Right lobe of liver (tissue), 6 donors: ENCODE measurements around the gene PTPRN2. TPM values are rescaled to one million over a fixed set of nuclear protein-coding genes. Genes with fewer than 3 reads are reported as not detected.

Experiments used
- ATAC-seq, 4 donors: fragments of 200-7000 bp; cut with Tn5 transposase; one replicate each; pipeline ENCODE4 v1.9.1; 2020; ENCODE audit warnings: mild to moderate bottlenecking in 4 of 4, moderate library complexity in 4 of 4
- DNase-seq, 3 donors: peaks; one replicate each; pipeline ENCODE4 v3.0.0-alpha.2; 2020
- H3K27ac ChIP-seq, 3 donors: fragments of 200-600 bp; one replicate each; pipeline ENCODE4 v1.8.0; 2022
- H3K27me3 ChIP-seq, 2 donors: fragments of 200-600 bp; one replicate each; pipeline ENCODE4 v1.8.0; 2022
- H3K36me3 ChIP-seq, 4 donors: fragments of 200-600 bp; sonication (generic) in 1 of 4; one replicate each; pipeline versions ENCODE4 v1.5.1 to v1.8.0; 2017 to 2022; ENCODE audit warnings: control low read depth in 1 of 4
- H3K4me1 ChIP-seq, 4 donors: fragments of 200-600 bp; sonication (generic) in 1 of 4; one replicate each; pipeline versions ENCODE4 v1.5.1 to v1.8.0; 2017 to 2022; ENCODE audit warnings: control low read depth in 1 of 4
- H3K4me3 ChIP-seq, 3 donors: fragments of 200-600 bp; one replicate each; pipeline ENCODE4 v1.8.0; 2022
- H3K9me3 ChIP-seq, 4 donors: fragments of 200-600 bp; sonication (generic) in 1 of 4; one replicate each; pipeline versions ENCODE4 v1.5.1 to v1.8.0; 2017 to 2022; ENCODE audit warnings: control low read depth in 1 of 4
- POLR2A ChIP-seq: fragments of 450-650 bp; IDR thresholded peaks from one replicate; pipeline ENCODE4 v1.6.1; 2017; ENCODE audit warnings: antibody characterized with exemption, mild to moderate bottlenecking
- WGBS: methylation state at CpG from one replicate; pipeline ENCODE4 v1.1.6; 2018; ENCODE audit warnings: low coverage, low lambda C conversion rate; ENCODE audit not compliant: insufficient coverage; ENCODE audit errors: missing lambda C conversion rate; 5-methylcytosine and 5-hydroxymethylcytosine counted together
- intact Hi-C, 2 donors: fragments of 100-400 bp; cut with DNase I; formaldehyde crosslinking; loops; one replicate each; pipeline versions ENCODE4 v1.11.2 to v1.14.1; 2022
- total RNA-seq, 6 experiments: library from RNA; depleted of rRNA in 2 of 6; stranded (reverse); fragments of >200 nt in 2 of 6; fragmentation: NEBNext Ultra II Directional in 3 of 6; extraction: Animal tissue kit (Norgen Biotek cat#: 25700) in 3 of 6; gene quantifications; one replicate each; pipeline versions ENCODE4 v1.1.0 to v1.2.4, GENCODE V29; 2016 to 2023
- TF ChIP-seq, protein P1 (sequence below), 4 donors: fragments of 200-600 bp in 3 of 4; fragments of 450-650 bp in 1 of 4; IDR thresholded peaks; one replicate each; pipeline versions ENCODE4 v1.5.1 to v1.8.0; 2016 to 2022; ENCODE audit warnings: antibody characterized with exemption in 4 of 4, mild to moderate bottlenecking in 2 of 4
- donor health status: DM: no; HTN: yes; CAD: no.
- donor health status: DM: no; HTN: no; CAD: no.
- donor health status: DM: no; HTN: no; CAD: no.
- donor health status: DM: no; HTN: yes; CAD: no.
- donor health status: DM: no; HTN: yes; CAD: no.

PTPRN2 gene
- total RNA-seq, 6 experiments from 2014 or later = 0.15 to 0.87 (median 0.67) TPM

DNA sequence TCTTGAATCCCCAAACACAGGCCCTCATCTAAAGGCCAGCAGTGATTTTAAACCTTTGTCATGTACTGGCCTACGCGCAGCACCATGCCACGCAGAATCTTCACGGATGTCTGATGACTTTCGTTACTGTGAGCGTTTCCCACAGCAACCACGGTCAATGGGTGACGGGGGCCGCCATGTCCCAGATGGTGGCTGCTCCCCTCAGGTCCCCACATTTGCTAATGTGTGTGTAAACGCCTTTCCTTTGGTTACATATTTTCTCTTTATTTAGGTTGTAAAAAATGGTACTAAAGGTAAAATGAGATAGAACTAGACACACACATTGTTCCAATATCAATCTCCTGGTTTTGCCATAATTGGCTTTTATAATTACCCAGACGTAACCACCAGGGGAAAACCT is 699.0 kb downstream of the PTPRN2 start:
- Histone ChIP-seq H3K4me1 (no peaks in the 10 kb centered on the region), H3K9me3 (no peaks in the 10 kb centered on the region), H3K27ac (no peak overlapping the region), H3K36me3 (no peaks in the 10 kb centered on the region), H3K4me3 (no peak overlapping the region), H3K27me3 (no peaks in the 10 kb centered on the region)
- 74% methylated on average over 11 of the region's 11 CpGs for WGBS
- intact Hi-C loops = no loop called here
- DNase-seq (no peak), ATAC-seq (no peak)
- no peak for TF ChIP-seq POLR2A
- TF ChIP-seq, protein P1, sequence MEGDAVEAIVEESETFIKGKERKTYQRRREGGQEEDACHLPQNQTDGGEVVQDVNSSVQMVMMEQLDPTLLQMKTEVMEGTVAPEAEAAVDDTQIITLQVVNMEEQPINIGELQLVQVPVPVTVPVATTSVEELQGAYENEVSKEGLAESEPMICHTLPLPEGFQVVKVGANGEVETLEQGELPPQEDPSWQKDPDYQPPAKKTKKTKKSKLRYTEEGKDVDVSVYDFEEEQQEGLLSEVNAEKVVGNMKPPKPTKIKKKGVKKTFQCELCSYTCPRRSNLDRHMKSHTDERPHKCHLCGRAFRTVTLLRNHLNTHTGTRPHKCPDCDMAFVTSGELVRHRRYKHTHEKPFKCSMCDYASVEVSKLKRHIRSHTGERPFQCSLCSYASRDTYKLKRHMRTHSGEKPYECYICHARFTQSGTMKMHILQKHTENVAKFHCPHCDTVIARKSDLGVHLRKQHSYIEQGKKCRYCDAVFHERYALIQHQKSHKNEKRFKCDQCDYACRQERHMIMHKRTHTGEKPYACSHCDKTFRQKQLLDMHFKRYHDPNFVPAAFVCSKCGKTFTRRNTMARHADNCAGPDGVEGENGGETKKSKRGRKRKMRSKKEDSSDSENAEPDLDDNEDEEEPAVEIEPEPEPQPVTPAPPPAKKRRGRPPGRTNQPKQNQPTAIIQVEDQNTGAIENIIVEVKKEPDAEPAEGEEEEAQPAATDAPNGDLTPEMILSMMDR (IDR thresholded peaks at IDR 0.05) = no peak

DNA sequence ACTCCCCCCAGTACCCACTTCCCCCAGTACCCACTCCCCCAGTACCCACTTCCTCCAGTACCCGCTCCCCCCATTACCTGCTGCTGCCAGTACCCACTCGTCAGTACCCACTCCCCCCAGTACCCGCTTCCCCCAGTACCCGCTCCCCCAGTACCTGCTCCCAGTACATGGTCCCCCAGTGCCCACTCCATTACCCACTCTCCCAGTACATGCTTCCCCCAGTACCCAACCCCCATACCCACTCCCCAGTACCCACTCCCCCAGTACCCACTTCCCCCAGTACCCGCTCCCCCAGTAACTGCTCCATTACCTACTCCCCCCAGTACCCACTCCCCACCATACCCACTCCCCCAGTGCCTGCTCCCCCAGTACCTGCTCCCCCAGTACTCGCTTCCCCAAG is 700.2 kb downstream of the PTPRN2 start:
- intact Hi-C loops = no loop called here
- H3K4me1 ChIP-seq = no peaks in the 10 kb centered on the region
- WGBS = 68% methylated on average over 5 of the region's 6 CpGs
- DNase-seq (no peak), ATAC-seq (peak in 1 of 4 donors; percentile 30)
- H3K27me3 ChIP-seq = no peaks in the 10 kb centered on the region
- H3K9me3 ChIP-seq = no peaks in the 10 kb centered on the region
- no peaks in the 10 kb centered on the region for H3K36me3 ChIP-seq
- no peak for TF ChIP-seq POLR2A
- TF ChIP-seq, protein P1 (IDR thresholded peaks at IDR 0.05) = no peak
- H3K27ac ChIP-seq = no peak overlapping the region
- H3K4me3 ChIP-seq = no peak overlapping the region

DNA sequence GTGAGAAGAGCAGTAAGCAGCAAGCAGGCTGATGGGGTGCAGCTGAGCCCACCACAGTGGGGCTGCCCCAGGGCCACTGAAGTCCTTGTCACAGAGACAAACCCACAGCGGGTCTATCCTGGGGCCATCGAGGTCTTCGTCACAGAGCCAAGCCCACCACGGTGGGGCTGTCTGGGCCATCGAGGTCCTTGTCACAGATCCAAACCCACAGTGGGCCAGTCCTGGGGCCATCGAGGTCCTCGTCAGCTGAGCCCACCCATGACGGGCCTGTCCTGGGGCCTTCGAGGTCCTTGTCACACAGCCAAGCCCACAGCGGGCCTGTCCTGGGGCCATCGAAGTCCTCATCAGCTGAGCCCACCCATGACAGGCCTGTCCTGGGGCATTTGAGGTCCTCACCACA is 700.9 kb downstream of the PTPRN2 start:
- Histone ChIP-seq H3K27ac (no peak overlapping the region), H3K27me3 (no peaks in the 10 kb centered on the region), H3K4me1 (no peaks in the 10 kb centered on the region), H3K9me3 (no peaks in the 10 kb centered on the region), H3K36me3 (no peaks in the 10 kb centered on the region), H3K4me3 (no peak overlapping the region)
- WGBS = 80% methylated on average over 1 of the region's 11 CpGs
- DNase-seq (no peak), ATAC-seq (no peak)
- intact Hi-C loops = no loop called here
- no peak for TF ChIP-seq POLR2A
- TF ChIP-seq, protein P1 (IDR thresholded peaks at IDR 0.05) = no peak

DNA sequence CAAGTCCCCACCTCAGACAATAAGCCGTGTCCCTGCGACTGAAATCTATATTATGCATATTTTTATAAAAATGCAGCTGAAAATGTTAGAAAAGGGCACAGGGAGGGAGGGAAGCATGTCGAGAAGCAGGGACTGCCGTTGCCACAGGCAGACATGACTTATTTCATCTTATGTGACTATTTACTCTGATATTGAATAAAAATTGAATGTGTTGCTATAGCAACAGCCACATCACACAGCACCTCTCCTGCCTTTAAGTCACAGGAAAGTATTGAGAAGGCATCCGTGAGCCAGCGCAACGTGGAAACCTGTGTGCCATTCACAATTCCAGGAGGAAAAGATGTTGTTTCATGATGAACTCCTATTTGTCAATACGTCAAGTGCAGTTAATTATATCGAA is 701.4 kb downstream of the PTPRN2 start:
- Histone ChIP-seq H3K4me3 (no peak overlapping the region), H3K36me3 (no peaks in the 10 kb centered on the region), H3K9me3 (no peaks in the 10 kb centered on the region), H3K4me1 (no peaks in the 10 kb centered on the region), H3K27me3 (no peaks in the 10 kb centered on the region), H3K27ac (no peak overlapping the region)
- DNase-seq (no peak), ATAC-seq (no peak)
- intact Hi-C loops = no loop called here
- TF ChIP-seq, protein P1 (IDR thresholded peaks at IDR 0.05) = no peak
- no peak for TF ChIP-seq POLR2A
- WGBS = 77% methylated on average over 8 of the region's 9 CpGs

- DNase-seq = no peak
- ATAC-seq = no peak
Measured at GRCh38 chr7:157885140-157885539, 702.5 kb downstream of the PTPRN2 start.

More at GRCh38 chr7:157885140-157885539, 702.5 kb downstream of the PTPRN2 start:
- TF ChIP-seq, protein P1 (IDR thresholded peaks at IDR 0.05) = no peak
- TF ChIP-seq POLR2A = no peak
- no peaks in the 10 kb centered on the region for H3K4me1 ChIP-seq
- H3K36me3 ChIP-seq = no peaks in the 10 kb centered on the region
- H3K9me3 ChIP-seq = no peaks in the 10 kb centered on the region
- WGBS = 60% methylated on average over 1 of the region's 6 CpGs
- H3K4me3 ChIP-seq = no peak overlapping the region
- no peak overlapping the region for H3K27ac ChIP-seq
- no peaks in the 10 kb centered on the region for H3K27me3 ChIP-seq
- intact Hi-C loops = no loop called here
